HG02973 (cell line): Measurements from ENCODE around the gene NFIC.
"Not testable (repeated sequence)": the region's sequence is repeated elsewhere in the genome, so short reads cannot be mapped to it uniquely, and the experiment has no call there.

ENCODE experiments used
- ATAC-seq: cut with Tn5 transposase; IDR thresholded peaks from one replicate; pipeline ENCODE4 v1.9.1; 2021; ENCODE audit warnings: moderate library complexity; ENCODE audit not compliant: unreplicated experiment

NFIC gene

GRCh38 chr19:3506384-3507340, 140.3 kb downstream of the NFIC start:
- no peak for ATAC-seq

DNA sequence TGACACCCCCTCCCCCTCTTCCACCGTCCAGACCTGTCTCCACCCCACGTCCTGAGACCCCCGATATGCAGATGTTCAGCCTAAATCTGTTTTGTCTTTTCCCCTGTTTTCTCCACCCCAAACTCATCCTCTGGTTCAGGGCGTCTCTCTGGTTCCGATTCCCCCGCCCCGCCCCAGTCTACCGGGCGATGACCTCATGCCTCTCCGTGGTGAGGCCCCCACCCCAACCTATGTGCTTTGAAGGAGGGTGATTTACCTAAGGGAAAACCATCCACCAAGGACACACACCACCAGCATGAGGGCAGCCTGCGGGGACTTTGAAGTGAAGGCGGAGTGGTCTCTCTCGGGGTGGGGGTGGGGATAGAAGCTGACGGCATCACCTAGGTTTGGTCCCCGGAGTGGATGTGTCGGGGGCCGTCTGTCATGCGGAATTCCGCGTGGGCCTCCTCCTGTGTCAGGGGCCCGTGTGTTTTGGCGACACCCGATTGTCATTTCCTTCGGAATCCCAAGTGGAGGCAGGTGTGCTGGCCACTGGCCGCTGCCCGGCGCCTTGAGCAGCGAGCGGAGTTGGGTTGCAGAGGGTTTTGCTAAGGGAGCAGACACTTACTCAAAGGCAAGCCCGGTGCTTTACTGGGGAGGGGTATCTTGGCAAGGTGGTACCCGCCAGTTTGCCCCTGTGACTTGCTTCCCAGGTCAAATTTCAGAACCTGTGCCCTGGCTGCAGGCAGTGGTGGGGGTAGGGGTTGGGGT, 141.2 kb downstream of the NFIC start:
- no peak for ATAC-seq

GRCh38 chr19:3508121-3508661, 141.8 kb downstream of the NFIC start:
- ATAC-seq: not testable (repeated sequence)

DNA sequence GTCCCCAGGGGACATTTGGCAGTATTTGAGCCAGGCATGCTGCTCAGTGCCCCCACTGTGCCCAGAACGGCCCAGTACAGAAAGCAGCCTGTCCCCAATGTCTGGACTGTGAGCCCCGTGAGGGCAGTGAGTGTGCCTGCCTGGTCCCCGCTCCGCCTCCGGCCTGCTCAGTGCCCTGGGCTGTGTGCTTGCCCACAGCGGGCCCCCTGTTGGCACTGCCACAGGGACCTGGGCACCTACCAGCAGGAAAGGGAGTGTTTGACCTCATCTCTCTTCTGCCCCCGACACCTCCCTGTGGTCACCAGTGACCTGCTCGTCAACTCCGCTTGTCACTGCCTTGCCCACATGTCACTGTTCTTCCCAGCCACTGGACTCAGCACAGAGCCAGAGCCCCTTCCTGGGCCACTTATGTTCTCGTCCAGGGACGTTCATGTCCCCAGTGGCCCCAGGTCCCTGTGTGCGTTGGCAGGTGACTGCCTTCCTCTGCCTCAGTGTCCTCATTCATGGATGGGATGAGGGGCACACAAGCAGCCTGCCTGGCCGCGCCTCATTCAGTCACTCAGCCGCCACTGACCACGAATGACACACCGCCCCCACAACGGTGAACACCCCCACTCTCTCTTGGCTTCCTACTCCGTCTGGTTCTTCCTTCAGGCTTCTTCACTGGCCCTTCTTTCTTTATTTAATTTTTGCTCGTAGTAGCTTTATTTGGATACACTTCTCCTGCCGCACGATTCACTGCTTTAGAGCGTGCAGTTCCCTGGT, 142.6 kb downstream of the NFIC start:
- ATAC-seq: no peak

DNA sequence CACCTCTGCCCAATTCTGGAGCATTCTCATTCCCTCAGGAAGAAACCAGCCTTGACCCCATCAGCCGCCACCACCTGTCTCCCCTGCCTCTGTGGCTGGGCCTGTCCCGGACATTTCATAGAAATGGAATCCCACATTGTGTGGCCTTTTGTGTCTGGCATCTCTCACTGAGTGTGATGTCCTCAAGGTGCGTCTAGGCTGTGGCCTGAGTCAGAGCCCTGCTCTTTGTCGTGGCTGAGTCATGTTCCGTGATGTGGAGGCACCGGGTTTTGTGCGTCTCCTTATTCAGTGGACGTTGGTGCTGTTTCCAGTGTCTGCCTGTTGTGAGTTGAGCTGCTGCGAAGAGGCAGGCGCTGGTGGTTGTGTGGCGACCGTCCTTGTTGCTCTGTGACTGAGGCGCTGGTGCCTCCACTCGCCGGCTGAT, 143.2 kb downstream of the NFIC start:
- ATAC-seq: no peak

DNA sequence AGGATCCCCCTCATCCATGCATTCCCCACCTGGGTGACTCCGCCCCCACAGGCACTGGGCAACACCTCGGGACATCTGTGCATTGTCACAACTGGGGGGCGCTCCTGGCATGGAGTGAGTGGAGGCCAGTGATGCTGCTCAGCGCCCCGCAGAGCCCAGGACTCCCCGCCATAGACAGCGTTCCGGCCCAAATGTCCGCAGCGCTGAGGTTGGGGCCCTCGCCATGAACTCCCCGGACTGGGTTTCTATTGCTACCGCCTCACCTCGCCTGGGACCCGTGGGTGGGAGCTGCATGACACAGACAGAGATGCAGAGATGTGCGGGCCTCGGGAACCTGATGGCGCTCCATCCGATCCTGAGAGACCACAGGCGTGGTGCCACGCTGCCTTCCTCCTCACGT, 144.3 kb downstream of the NFIC start:
- no peak for ATAC-seq

DNA sequence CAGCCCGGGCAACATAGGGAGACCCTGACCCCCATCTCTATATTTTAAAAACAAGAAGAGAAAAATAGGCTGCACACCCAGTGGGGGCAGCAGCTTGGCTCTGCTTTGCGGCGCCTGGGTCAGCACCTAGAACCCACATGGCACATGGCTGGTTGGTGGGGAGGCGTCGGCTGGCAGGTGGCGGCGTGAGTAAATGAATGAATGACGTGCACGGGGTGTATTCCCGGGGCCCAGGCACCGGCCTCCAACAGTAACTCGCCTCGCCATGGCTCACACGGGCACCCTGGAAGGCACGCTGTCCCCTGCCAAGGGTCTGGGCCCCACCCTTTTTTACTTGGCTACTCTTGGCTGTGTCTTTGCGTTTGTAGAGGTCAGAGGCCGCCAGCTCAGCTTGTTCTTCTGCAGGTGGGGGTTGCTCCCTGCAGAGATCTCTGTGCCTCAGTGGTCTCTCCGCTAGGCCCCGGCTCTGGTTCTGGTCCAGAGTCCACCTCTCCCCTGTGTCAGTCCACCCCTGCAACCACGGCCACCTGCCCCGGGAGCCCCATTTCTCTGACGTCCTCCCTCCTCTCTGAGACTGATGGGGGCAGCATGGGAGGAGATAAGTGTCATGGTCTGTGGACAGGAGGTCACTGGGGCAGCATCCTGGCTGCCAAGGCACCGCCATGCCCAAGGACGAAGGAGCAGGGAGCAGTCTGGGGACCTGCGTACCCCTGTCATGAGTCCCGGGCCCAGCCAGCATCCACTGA, 145.3 kb downstream of the NFIC start:
- no peak for ATAC-seq

DNA sequence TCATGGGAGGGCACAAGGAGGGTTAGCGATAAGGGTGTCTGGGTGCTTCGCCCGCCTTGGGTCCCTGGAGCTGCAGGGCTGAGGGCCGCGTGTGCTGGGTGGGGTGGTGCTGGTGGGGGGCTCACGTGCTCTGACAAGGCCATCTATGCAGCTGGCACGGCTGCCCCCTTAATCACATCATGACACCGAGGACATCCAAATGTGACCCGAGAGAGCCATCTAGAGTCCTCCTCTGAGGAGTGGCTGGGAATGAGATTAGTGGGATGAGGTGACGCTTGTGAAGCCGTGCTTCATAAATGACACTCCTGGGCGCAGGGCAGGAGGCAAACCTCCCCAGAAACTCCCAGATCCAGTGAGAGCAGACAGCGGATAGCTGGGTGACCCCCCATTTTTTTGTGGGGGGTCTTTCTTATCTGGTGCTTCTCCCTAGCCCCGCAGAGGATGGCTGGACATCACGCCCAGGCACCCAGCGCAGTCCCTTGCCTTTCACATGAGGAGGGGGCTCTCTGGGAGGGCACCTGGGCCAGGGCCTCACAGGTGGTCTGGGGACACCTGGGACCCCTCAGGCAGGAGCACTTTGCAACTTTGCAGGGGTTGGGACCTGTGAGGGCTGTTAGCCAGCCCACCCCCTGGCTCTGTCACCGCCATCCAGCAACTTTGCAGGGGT, 146.3 kb downstream of the NFIC start:
- no peak for ATAC-seq

DNA sequence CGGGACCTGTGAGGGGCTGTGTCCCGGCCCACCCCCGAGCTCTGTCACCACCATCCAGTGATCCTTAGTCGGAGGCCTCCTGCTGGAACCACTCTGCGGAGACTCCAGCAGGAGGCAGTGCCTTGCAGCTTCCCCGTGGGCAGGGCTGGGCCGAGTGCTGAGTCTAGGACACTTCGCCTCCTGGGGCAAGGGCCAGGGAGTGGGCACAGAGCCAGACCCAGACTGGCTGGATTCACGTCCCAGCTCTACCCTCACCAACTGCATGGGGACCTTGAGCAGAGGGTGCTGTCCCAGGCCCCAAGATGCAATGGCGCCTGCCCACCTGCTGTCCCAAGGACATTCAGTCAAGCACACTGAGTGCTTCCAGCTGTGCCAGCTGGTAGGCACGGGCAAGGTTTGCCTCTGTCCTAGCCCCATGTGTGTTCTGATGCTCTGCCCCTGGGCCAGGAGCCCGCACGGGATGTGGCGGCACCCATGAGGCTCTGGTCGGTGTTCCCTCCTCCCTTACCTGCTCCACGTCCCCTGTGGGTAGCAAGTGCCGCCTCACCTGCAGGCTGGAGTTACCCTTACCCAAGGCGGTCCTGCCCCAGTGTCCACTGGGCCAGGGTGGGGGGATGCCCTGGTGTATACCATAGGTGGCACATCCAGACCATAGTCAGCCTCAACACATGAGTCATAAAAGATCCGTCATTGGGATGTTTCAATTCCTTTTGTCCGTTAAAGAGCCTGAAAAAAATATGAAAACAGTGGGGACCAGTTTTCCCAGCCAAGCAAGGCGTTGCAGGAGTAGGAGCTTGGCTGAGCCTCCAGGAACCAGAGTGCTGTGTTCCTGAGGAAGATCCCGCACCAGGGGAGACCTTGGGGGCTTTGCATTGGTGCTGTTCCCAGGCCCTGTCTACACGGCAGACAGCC, 147.1 kb downstream of the NFIC start:
- ATAC-seq: no peak

- ATAC-seq: no peak
These were observed 148.5 kb downstream of the NFIC start for GRCh38 chr19:3514930-3515329.

GRCh38 chr19:3515891-3516422, 149.6 kb downstream of the NFIC start:
- no peak for ATAC-seq

DNA sequence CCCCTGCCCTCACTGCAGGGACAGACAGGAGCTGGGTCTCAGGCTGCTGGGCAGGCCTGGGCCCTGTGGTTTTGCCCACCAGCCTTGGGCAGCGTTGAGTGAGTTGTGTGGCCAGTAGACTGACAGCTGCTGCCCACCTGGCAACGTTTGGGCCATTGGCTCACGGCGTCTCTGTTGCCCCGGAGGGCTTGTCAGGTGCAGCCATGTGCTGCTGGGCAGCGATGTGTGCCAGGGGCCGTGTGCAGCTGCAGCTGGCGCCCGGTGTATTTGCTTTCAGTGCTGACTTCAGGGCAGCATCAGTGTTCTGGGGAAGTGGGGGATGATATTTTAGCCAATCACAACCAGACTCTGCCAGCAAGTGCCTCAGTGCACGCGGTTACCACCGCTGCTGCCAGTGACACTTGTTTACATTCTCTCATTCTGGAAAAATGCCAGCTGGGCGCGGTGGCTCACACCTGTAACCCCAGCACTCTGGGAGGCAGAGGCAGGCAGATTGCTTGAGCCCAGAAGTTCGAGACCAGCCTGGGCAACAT, 150.4 kb downstream of the NFIC start:
- ATAC-seq: no peak

DNA sequence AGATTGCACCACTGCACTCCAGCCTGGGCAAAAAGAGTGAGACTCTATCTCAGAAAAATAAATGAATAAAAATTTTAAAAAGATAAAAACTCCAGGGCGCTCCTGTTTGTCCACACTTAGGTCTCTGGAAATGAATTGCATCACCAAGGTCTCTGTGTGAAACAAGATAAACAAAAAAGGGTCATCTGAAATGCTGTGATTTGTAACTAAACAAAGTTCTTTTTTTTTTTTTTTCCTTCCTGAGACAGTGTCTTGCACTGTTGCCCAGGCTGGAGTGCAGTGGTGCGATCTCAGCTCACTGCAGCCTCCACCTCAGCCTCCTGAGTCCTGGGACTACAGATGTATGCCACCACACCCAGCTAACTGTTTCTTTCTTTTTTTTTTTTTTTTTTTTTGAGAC, 151.3 kb downstream of the NFIC start:
- no peak for ATAC-seq

GRCh38 chr19:3518255-3518654, 151.9 kb downstream of the NFIC start:
- no peak for ATAC-seq

DNA sequence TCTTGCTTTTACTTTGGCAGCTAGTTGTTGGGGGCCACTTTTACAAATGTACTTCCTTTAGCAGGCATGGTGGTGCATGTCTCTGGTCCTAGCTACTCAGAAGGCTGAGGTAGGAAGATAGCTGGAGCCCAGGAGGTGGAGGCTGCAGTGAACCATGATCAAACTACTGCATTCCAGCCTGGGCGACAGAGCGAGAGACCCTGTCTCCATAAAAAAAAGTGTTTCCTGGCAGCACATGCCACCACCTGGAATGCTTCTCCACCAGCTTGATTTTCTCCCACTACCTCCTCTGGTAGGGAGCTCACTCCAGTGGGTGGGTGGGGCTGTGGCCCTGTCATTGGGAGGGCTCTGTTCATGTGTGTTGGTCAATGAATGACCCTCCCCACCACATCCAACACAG, 152.3 kb downstream of the NFIC start:
- ATAC-seq: no peak
